Measurements from ENCODE around the gene DAPK2.

Gene DAPK2

GRCh38 chr15:63941698-63942465, 104.4 kb downstream of the DAPK2 start:
- Histone ChIP-seq H3K27ac (replicated peaks) (no peak overlapping the region), H3K27me3 (ENCODE audit: insufficient read depth, poor library complexity, severe bottlenecking) (no peaks in the 10 kb centered on the region), H3K4me3 (replicated peaks; ENCODE audit: insufficient read depth, low read length) (no peak overlapping the region)
- TF ChIP-seq REST (IDR thresholded peaks at IDR 0.05; ENCODE audit: insufficient replicate concordance, low read depth) (no peak), POLR2AphosphoS5 (IDR thresholded peaks at IDR 0.05; ENCODE audit: low read depth) (no peak), GABPA (IDR thresholded peaks at IDR 0.05; ENCODE audit: low read depth) (no peak), SPI1 (IDR thresholded peaks at IDR 0.05; ENCODE audit: borderline replicate concordance, low read depth) (no peak)
- TF ChIP-seq, protein P1, sequence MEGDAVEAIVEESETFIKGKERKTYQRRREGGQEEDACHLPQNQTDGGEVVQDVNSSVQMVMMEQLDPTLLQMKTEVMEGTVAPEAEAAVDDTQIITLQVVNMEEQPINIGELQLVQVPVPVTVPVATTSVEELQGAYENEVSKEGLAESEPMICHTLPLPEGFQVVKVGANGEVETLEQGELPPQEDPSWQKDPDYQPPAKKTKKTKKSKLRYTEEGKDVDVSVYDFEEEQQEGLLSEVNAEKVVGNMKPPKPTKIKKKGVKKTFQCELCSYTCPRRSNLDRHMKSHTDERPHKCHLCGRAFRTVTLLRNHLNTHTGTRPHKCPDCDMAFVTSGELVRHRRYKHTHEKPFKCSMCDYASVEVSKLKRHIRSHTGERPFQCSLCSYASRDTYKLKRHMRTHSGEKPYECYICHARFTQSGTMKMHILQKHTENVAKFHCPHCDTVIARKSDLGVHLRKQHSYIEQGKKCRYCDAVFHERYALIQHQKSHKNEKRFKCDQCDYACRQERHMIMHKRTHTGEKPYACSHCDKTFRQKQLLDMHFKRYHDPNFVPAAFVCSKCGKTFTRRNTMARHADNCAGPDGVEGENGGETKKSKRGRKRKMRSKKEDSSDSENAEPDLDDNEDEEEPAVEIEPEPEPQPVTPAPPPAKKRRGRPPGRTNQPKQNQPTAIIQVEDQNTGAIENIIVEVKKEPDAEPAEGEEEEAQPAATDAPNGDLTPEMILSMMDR (IDR thresholded peaks at IDR 0.05; ENCODE audit: insufficient read depth, low read length), result no peak
- DNase-seq (ENCODE audit: low read depth in 1 of 2, low spot score in 1 of 2), result no peak

GRCh38 chr15:63940966-63941620, 105.2 kb downstream of the DAPK2 start:
- Histone ChIP-seq H3K27me3 (ENCODE audit: insufficient read depth, poor library complexity, severe bottlenecking) (no peaks in the 10 kb centered on the region), H3K27ac (replicated peaks) (no peak overlapping the region), H3K4me3 (replicated peaks; ENCODE audit: insufficient read depth, low read length) (no peak overlapping the region)
- no peak for TF ChIP-seq REST (IDR thresholded peaks at IDR 0.05; ENCODE audit: insufficient replicate concordance, low read depth)
- no peak for TF ChIP-seq GABPA (IDR thresholded peaks at IDR 0.05; ENCODE audit: low read depth)
- no peak for TF ChIP-seq POLR2AphosphoS5 (IDR thresholded peaks at IDR 0.05; ENCODE audit: low read depth)
- TF ChIP-seq, protein P1 (IDR thresholded peaks at IDR 0.05; ENCODE audit: insufficient read depth, low read length), result no peak
- no peak for TF ChIP-seq SPI1 (IDR thresholded peaks at IDR 0.05; ENCODE audit: borderline replicate concordance, low read depth)
- DNase-seq (ENCODE audit: low read depth in 1 of 2, low spot score in 1 of 2), result no peak

DNA sequence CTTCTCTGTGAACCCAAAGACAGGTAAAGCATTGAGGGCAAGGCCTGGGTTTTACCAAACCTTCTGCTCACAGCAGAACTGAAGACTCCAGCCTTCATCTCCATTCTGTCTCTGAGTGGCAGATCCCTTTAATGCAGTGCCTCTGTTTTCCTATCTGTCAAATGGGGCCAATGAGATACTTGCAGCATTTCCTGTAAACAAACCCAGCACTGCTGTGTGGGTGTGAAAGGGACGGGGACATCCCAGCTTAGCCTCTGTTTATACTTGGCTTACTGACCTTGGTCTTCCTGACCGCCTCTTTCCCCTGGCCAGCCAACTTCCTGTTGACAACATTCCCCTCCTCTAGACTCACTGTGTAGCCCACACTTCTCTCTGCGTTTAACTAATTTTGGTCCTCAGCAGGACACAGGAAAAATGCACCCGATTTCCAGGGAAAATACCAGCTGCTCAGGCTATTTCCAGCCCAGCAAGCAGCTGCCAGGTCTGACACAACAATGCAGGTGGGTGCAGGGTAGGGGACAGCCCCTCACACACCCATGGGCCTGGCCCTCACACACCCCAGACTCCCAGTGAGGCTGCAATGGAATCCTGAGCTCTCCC, 106.7 kb downstream of the DAPK2 start:
- no peak for DNase-seq (ENCODE audit: low read depth in 1 of 2, low spot score in 1 of 2)

More for the DNA sequence above, 106.7 kb downstream of the DAPK2 start:
- no peak for TF ChIP-seq REST (IDR thresholded peaks at IDR 0.05; ENCODE audit: insufficient replicate concordance, low read depth)
- TF ChIP-seq, protein P1 (IDR thresholded peaks at IDR 0.05; ENCODE audit: insufficient read depth, low read length), result no peak
- no peak for TF ChIP-seq GABPA (IDR thresholded peaks at IDR 0.05; ENCODE audit: low read depth)
- H3K27ac ChIP-seq (replicated peaks), result no peak overlapping the region
- H3K27me3 ChIP-seq (ENCODE audit: insufficient read depth, poor library complexity, severe bottlenecking), result no peaks in the 10 kb centered on the region
- H3K4me3 ChIP-seq (replicated peaks; ENCODE audit: insufficient read depth, low read length), result no peak overlapping the region

Measured in HL-60 (cell line).